ENCODE results near the gene SMOC1. TPM values are rescaled to one million over a fixed set of nuclear protein-coding genes. Genes with fewer than 3 reads are reported as not detected.

SMOC1 gene
- polyA plus RNA-seq, 1 experiment: not detected

GRCh38 chr14:69996216-69996615 is 117.0 kb downstream of the SMOC1 start:
- Histone ChIP-seq H3K27me3 (ENCODE audit: control insufficient read depth, insufficient read depth, low read length) (no peaks in the 10 kb centered on the region), H3K36me3 (ENCODE audit: control insufficient read depth, insufficient read depth, low read length) (no peaks in the 10 kb centered on the region), H3K4me3 (ENCODE audit: low read depth, low read length) (no peak overlapping the region)
- DNase-seq (ENCODE audit: low read depth): no peak
- ChIA-PET CTCF (no interaction called here), POLR2A (no interaction called here)
- no peak for TF ChIP-seq CTCF (IDR thresholded peaks at IDR 0.05; ENCODE audit: insufficient read depth, low read depth, low read length)

- Histone ChIP-seq H3K36me3 (ENCODE audit: control insufficient read depth, insufficient read depth, low read length) (no peaks in the 10 kb centered on the region), H3K27me3 (ENCODE audit: control insufficient read depth, insufficient read depth, low read length) (no peaks in the 10 kb centered on the region), H3K4me3 (ENCODE audit: low read depth, low read length) (no peak overlapping the region)
- DNase-seq (ENCODE audit: low read depth): no peak
- CTCF ChIA-PET: interaction anchor here (1.2 kb wide), 1 partner anchor 14 kb away, joined by 3 read pairs; no protein-coding TSS in a partner anchor
- TF ChIP-seq CTCF (IDR thresholded peaks at IDR 0.05; ENCODE audit: insufficient read depth, low read depth, low read length): no peak
- POLR2A ChIA-PET: no interaction called here
Measured at GRCh38 chr14:69997849-69998248, 118.6 kb downstream of the SMOC1 start.

GRCh38 chr14:69999261-69999674 is 120.1 kb downstream of the SMOC1 start:
- CTCF ChIA-PET: interaction anchor here (1.2 kb wide), 1 partner anchor 181 kb away, joined by 5 read pairs; no protein-coding TSS in a partner anchor
- POLR2A ChIA-PET: no interaction called here
- no peak for TF ChIP-seq CTCF (IDR thresholded peaks at IDR 0.05; ENCODE audit: insufficient read depth, low read depth, low read length)
- Histone ChIP-seq H3K36me3 (ENCODE audit: control insufficient read depth, insufficient read depth, low read length) (no peaks in the 10 kb centered on the region), H3K4me3 (ENCODE audit: low read depth, low read length) (no peak overlapping the region), H3K27me3 (ENCODE audit: control insufficient read depth, insufficient read depth, low read length) (no peaks in the 10 kb centered on the region)
- DNase-seq (ENCODE audit: low read depth): no peak

- CTCF ChIA-PET: no interaction called here
- no peaks in the 10 kb centered on the region for H3K27me3 ChIP-seq (ENCODE audit: control insufficient read depth, insufficient read depth, low read length)
- POLR2A ChIA-PET: no interaction called here
- no peak for DNase-seq (ENCODE audit: low read depth)
- no peak overlapping the region for H3K4me3 ChIP-seq (ENCODE audit: low read depth, low read length)
- no peaks in the 10 kb centered on the region for H3K36me3 ChIP-seq (ENCODE audit: control insufficient read depth, insufficient read depth, low read length)
- TF ChIP-seq CTCF (IDR thresholded peaks at IDR 0.05; ENCODE audit: insufficient read depth, low read depth, low read length): no peak
Measured at GRCh38 chr14:70000601-70001000, 121.4 kb downstream of the SMOC1 start.

- TF ChIP-seq CTCF (IDR thresholded peaks at IDR 0.05; ENCODE audit: insufficient read depth, low read depth, low read length): no peak
- ChIA-PET POLR2A (no interaction called here), CTCF (no interaction called here)
- Histone ChIP-seq H3K36me3 (ENCODE audit: control insufficient read depth, insufficient read depth, low read length) (no peaks in the 10 kb centered on the region), H3K4me3 (ENCODE audit: low read depth, low read length) (no peak overlapping the region), H3K27me3 (ENCODE audit: control insufficient read depth, insufficient read depth, low read length) (no peaks in the 10 kb centered on the region)
- DNase-seq (ENCODE audit: low read depth): no peak
Measured at GRCh38 chr14:70002589-70003346, 123.6 kb downstream of the SMOC1 start.
